HL-60 (cell line): Measurements from ENCODE around the gene STK17A.

Experiments
- GABPA ChIP-seq: IDR thresholded peaks from 2 replicates; pipeline ENCODE4 v1.6.1; 2012; ENCODE audit warnings: low read depth
- TF ChIP-seq, protein P1 (sequence below): IDR thresholded peaks from one replicate; pipeline ENCODE4 v1.5.1; 2011; ENCODE audit warnings: low read length, control low read depth, inconsistent platforms; ENCODE audit not compliant: insufficient read depth
- TF ChIP-seq, protein P2 (sequence below): IDR thresholded peaks from 2 replicates; pipeline ENCODE4 v1.6.1; 2012; ENCODE audit warnings: low read depth; ENCODE audit not compliant: insufficient replicate concordance

DNA sequence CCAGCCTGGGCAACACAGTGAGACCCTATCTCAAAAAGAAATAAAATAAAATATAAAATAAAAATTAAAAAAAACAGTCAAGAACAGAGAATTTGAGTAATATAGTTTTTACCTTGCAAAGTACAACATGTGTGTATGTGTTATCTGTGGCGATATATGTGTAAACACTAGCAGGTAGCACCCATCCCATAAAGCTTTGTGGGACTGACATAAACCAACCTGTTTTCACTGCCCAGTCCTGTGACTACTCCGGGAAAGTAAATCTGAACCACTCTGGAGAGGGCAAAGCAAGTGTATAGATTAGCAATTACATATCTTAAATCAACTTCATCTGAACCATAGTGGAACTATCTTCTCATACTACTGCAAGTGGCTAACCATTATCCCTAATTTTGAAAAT, 74.1 kb downstream of the STK17A start:
- TF ChIP-seq, protein P1, sequence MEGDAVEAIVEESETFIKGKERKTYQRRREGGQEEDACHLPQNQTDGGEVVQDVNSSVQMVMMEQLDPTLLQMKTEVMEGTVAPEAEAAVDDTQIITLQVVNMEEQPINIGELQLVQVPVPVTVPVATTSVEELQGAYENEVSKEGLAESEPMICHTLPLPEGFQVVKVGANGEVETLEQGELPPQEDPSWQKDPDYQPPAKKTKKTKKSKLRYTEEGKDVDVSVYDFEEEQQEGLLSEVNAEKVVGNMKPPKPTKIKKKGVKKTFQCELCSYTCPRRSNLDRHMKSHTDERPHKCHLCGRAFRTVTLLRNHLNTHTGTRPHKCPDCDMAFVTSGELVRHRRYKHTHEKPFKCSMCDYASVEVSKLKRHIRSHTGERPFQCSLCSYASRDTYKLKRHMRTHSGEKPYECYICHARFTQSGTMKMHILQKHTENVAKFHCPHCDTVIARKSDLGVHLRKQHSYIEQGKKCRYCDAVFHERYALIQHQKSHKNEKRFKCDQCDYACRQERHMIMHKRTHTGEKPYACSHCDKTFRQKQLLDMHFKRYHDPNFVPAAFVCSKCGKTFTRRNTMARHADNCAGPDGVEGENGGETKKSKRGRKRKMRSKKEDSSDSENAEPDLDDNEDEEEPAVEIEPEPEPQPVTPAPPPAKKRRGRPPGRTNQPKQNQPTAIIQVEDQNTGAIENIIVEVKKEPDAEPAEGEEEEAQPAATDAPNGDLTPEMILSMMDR = no peak
- TF ChIP-seq, protein P2, sequence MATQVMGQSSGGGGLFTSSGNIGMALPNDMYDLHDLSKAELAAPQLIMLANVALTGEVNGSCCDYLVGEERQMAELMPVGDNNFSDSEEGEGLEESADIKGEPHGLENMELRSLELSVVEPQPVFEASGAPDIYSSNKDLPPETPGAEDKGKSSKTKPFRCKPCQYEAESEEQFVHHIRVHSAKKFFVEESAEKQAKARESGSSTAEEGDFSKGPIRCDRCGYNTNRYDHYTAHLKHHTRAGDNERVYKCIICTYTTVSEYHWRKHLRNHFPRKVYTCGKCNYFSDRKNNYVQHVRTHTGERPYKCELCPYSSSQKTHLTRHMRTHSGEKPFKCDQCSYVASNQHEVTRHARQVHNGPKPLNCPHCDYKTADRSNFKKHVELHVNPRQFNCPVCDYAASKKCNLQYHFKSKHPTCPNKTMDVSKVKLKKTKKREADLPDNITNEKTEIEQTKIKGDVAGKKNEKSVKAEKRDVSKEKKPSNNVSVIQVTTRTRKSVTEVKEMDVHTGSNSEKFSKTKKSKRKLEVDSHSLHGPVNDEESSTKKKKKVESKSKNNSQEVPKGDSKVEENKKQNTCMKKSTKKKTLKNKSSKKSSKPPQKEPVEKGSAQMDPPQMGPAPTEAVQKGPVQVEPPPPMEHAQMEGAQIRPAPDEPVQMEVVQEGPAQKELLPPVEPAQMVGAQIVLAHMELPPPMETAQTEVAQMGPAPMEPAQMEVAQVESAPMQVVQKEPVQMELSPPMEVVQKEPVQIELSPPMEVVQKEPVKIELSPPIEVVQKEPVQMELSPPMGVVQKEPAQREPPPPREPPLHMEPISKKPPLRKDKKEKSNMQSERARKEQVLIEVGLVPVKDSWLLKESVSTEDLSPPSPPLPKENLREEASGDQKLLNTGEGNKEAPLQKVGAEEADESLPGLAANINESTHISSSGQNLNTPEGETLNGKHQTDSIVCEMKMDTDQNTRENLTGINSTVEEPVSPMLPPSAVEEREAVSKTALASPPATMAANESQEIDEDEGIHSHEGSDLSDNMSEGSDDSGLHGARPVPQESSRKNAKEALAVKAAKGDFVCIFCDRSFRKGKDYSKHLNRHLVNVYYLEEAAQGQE = no peak
- no peak for TF ChIP-seq GABPA
